ENCODE data around the gene OGFOD2. TPM values are rescaled to one million over a fixed set of nuclear protein-coding genes. Genes with fewer than 3 reads are reported as not detected.

The OGFOD2 gene
- total and polyA plus RNA-seq, 2 of the 13 experiments (the other 11 are each of a cell fraction or from before 2014, with no cell fraction given): 13.2 to 14.6 TPM

GRCh38 chr12:123026094-123026853, 51.2 kb downstream of the OGFOD2 start:
- no peak for FAIRE-seq
- H3K36me3 ChIP-seq (replicated peaks in 1 of 2; ENCODE audit: control insufficient read depth in 1 of 2, insufficient read depth in 2 of 2, low read length in 2 of 2): peaks cover 4 to 28% of the 10 kb centered on the region in 2 experiments
- H3K9ac ChIP-seq (ENCODE audit: insufficient read depth, low read depth, low read length): no peak overlapping the region
- no peaks in the 10 kb centered on the region for H3K27me3 ChIP-seq (ENCODE audit: control insufficient read depth in 1 of 2, insufficient read depth in 2 of 2, low read length in 2 of 2)
- H3K4me2 ChIP-seq (ENCODE audit: low read depth, low read length): no peak overlapping the region
- no peaks in the 10 kb centered on the region for H3K4me1 ChIP-seq (ENCODE audit: insufficient read depth, low read length)
- intact Hi-C loops (cut with micrococcal nuclease; ENCODE audit: unreplicated experiment) (no loop called here), in situ Hi-C loops (cut with HindIII; ENCODE audit: extremely low pct_ligation_motif_present, low pct_unique_long_range_greater_than_20kb) (no loop called here)
- H2AFZ ChIP-seq (ENCODE audit: low read length): no peak overlapping the region
- H3K4me3 ChIP-seq (replicated peaks in 1 of 3; ENCODE audit: insufficient read depth in 1 of 3, low read depth in 2 of 3, low read length in 3 of 3): no peak overlapping the region
- DNase-seq (ENCODE audit: low spot score): no peak
- BruUV-seq (replicated peaks): no TSS peak
- 90% methylated on average over 6 of the region's 9 CpGs for WGBS (ENCODE audit: low lambda C conversion rate)
- no peaks in the 10 kb centered on the region for H3K9me3 ChIP-seq (ENCODE audit: low read length)
- H3K79me2 ChIP-seq (ENCODE audit: insufficient read depth, low read length): no peaks in the 10 kb centered on the region
- CTCF ChIA-PET (ENCODE audit: low intra/inter-chr PET ratio, low total read pairs): no interaction called here
- no peaks in the 10 kb centered on the region for H4K20me1 ChIP-seq (ENCODE audit: insufficient read depth, low read length)
- POLR2A ChIA-PET: no interaction called here
- ATAC-seq: no peak
- no peak overlapping the region for H3K27ac ChIP-seq (ENCODE audit: extremely low read length, insufficient read depth, low read length)
- no peak for TF ChIP-seq PATZ1 (CRISPR knock-in tag; IDR thresholded peaks at IDR 0.05)
- TF ChIP-seq GLMP (CRISPR knock-in tag; IDR thresholded peaks at IDR 0.05; ENCODE audit: borderline replicate concordance): no peak
- TF ChIP-seq CSRNP2 (CRISPR knock-in tag; conservative IDR thresholded peaks at IDR 0.05; ENCODE audit: low read depth): no peak
- no peak for TF ChIP-seq LBX2 (CRISPR knock-in tag; IDR thresholded peaks at IDR 0.05; ENCODE audit: borderline replicate concordance)
- no peak for TF ChIP-seq CREBL2 (CRISPR knock-in tag; IDR thresholded peaks at IDR 0.05; ENCODE audit: borderline replicate concordance)
- no peak for TF ChIP-seq ZFP91 (CRISPR knock-in tag; IDR thresholded peaks at IDR 0.05; ENCODE audit: borderline replicate concordance)
- TF ChIP-seq ATF7-NPFF (CRISPR knock-in tag; IDR thresholded peaks at IDR 0.05; ENCODE audit: low read depth): no peak
- TF ChIP-seq FOXA3 (CRISPR knock-in tag; IDR thresholded peaks at IDR 0.05): no peak
- TF ChIP-seq ARHGAP35 (CRISPR knock-in tag; IDR thresholded peaks at IDR 0.05; ENCODE audit: borderline replicate concordance): no peak
- no peak for TF ChIP-seq NFE2L1 (CRISPR knock-in tag; IDR thresholded peaks at IDR 0.05; ENCODE audit: borderline replicate concordance)
- no peak for TF ChIP-seq HHEX (CRISPR knock-in tag; IDR thresholded peaks at IDR 0.05)
- no peak for TF ChIP-seq NPAS2 (CRISPR knock-in tag; IDR thresholded peaks at IDR 0.05; ENCODE audit: borderline replicate concordance)
- no peak for TF ChIP-seq ASH2L (IDR thresholded peaks at IDR 0.05; ENCODE audit: insufficient read length, low read depth, low read length)
- TF ChIP-seq ZNF839 (CRISPR knock-in tag; IDR thresholded peaks at IDR 0.05; ENCODE audit: borderline replicate concordance): no peak
- TF ChIP-seq PHF20 (CRISPR knock-in tag; IDR thresholded peaks at IDR 0.05): no peak

Measured in HepG2 (cell line).